Measurements from ENCODE around the gene CCDC66. TPM values are rescaled to one million over a fixed set of nuclear protein-coding genes. Genes with fewer than 3 reads are reported as not detected.
"Not testable (repeated sequence)": the region's sequence is repeated elsewhere in the genome, so short reads cannot be mapped to it uniquely, and the experiment has no call there.

Gene CCDC66
- total RNA-seq: 49.9 TPM

- peak; percentile 94 for DNase-seq (ENCODE audit: low spot score)
Observed at GRCh38 chr3:56556908-56557830, at the start of gene CCDC66. Gene CCDC66, plus strand, starts transcription at chr3:56557175. Its CDS starts 68 bp downstream, at chr3:56557243.

- DNase-seq (ENCODE audit: low spot score): no peak
Observed at GRCh38 chr3:56519641-56520040, 37.3 kb upstream of the CCDC66 start.

GRCh38 chr3:56522374-56522773 is 34.6 kb upstream of the CCDC66 start:
- no peak for DNase-seq (ENCODE audit: low spot score)

- no peak for DNase-seq (ENCODE audit: low spot score)
Observed at GRCh38 chr3:56525291-56525690, 31.7 kb upstream of the CCDC66 start.

- no peak for DNase-seq (ENCODE audit: low spot score)
Observed at GRCh38 chr3:56536735-56537134, 20.2 kb upstream of the CCDC66 start.

GRCh38 chr3:56547486-56547885 is 9.5 kb upstream of the CCDC66 start:
- DNase-seq (ENCODE audit: low spot score): no peak

- DNase-seq (ENCODE audit: low spot score): no peak
Observed at GRCh38 chr3:56557831-56558170, 826 bp downstream of the CCDC66 start.

GRCh38 chr3:56573501-56573900 is 16.5 kb downstream of the CCDC66 start:
- no peak for DNase-seq (ENCODE audit: low spot score)

GRCh38 chr3:56581941-56582340 is 25.0 kb downstream of the CCDC66 start:
- DNase-seq (ENCODE audit: low spot score): not testable (repeated sequence)

GRCh38 chr3:56584275-56584674 is 27.3 kb downstream of the CCDC66 start:
- not testable (repeated sequence) for DNase-seq (ENCODE audit: low spot score)

- no peak for DNase-seq (ENCODE audit: low spot score)
Observed at GRCh38 chr3:56590814-56591213, 33.8 kb downstream of the CCDC66 start.

GRCh38 chr3:56591262-56591661 is 34.3 kb downstream of the CCDC66 start:
- DNase-seq (ENCODE audit: low spot score): no peak

GRCh38 chr3:56593455-56594158 is 36.6 kb downstream of the CCDC66 start:
- DNase-seq (ENCODE audit: low spot score): no peak

- no peak for DNase-seq (ENCODE audit: low spot score)
Observed at GRCh38 chr3:56595975-56596840, 39.2 kb downstream of the CCDC66 start.

GRCh38 chr3:56608479-56608878 is 51.5 kb downstream of the CCDC66 start:
- DNase-seq (ENCODE audit: low spot score): not testable (repeated sequence)

- no peak for DNase-seq (ENCODE audit: low spot score)
Observed at GRCh38 chr3:56610669-56611335, 53.8 kb downstream of the CCDC66 start.

GRCh38 chr3:56611364-56611763 is 54.4 kb downstream of the CCDC66 start:
- DNase-seq (ENCODE audit: low spot score): no peak

- no peak for DNase-seq (ENCODE audit: low spot score)
Observed at GRCh38 chr3:56612146-56612545, 55.2 kb downstream of the CCDC66 start.

GRCh38 chr3:56613016-56613415 is 56.0 kb downstream of the CCDC66 start:
- DNase-seq (ENCODE audit: low spot score): no peak

GRCh38 chr3:56616478-56617006 is 59.6 kb downstream of the CCDC66 start:
- no peak for DNase-seq (ENCODE audit: low spot score)

GRCh38 chr3:56620371-56620770 is 63.4 kb downstream of the CCDC66 start:
- no peak for DNase-seq (ENCODE audit: low spot score)
